Ovary (tissue), 3 donors: Measurements from ENCODE around the gene SLC9A3.

ENCODE experiments used
- CTCF ChIP-seq, 3 donors: fragments of 450-650 bp in 2 of 3; fragments of 200-600 bp in 1 of 3; IDR thresholded peaks; one replicate each; pipeline versions ENCODE4 v1.5.1 to v1.8.0; 2016 to 2022; ENCODE audit warnings: antibody characterized with exemption in 3 of 3, mild to moderate bottlenecking in 1 of 3
- EP300 ChIP-seq: sonication (generic); formaldehyde crosslinking; IDR thresholded peaks from one replicate; pipeline ENCODE4 v1.6.1; 2017; ENCODE audit warnings: antibody characterized with exemption
- donor health status: DM: no; HTN: no; CAD: no.

GRCh38 chr5:437281-437771 lies 86.9 kb downstream of the SLC9A3 start:
- TF ChIP-seq CTCF (IDR thresholded peaks at IDR 0.05) (no peak), EP300 (no peak)
